Measurements from ENCODE around the gene CDH8. TPM values are rescaled to one million over a fixed set of nuclear protein-coding genes. Genes with fewer than 3 reads are reported as not detected.

Gene CDH8
- total RNA-seq, 2 donors from 2014 or later = not detected

- Histone ChIP-seq H3K27me3 (no peaks in the 10 kb centered on the region), H3K9me3 (no peaks in the 10 kb centered on the region), H3K36me3 (replicated peaks in 1 of 2; ENCODE audit: insufficient read depth in 1 of 2, low read depth in 2 of 2) (no peaks in the 10 kb centered on the region), H3K4me3 (no peak overlapping the region), H3K27ac (no peak overlapping the region), H3K4me1 (no peaks in the 10 kb centered on the region)
- no peak for TF ChIP-seq CTCF (IDR thresholded peaks at IDR 0.05)
- TF ChIP-seq POLR2A (IDR thresholded peaks at IDR 0.05) = no peak
- no peak for DNase-seq
- intact Hi-C loops (cut with DNase I) = no loop called here
- no peak for ATAC-seq
- WGBS, 2 donors = 33 to 40% methylated on average over 1 of the region's 1 CpG
Observed at GRCh38 chr16:61908426-61908825, 127.8 kb downstream of the CDH8 start.

- WGBS, 2 donors = 39 to 45% methylated on average over 1 of the region's 1 CpG
- no peaks in the 10 kb centered on the region for H3K9me3 ChIP-seq
- H3K36me3 ChIP-seq (replicated peaks in 1 of 2; ENCODE audit: insufficient read depth in 1 of 2, low read depth in 2 of 2) = no peaks in the 10 kb centered on the region
- ATAC-seq (no peak), DNase-seq (no peak)
- TF ChIP-seq POLR2A (IDR thresholded peaks at IDR 0.05) = no peak
- no peak for TF ChIP-seq CTCF (IDR thresholded peaks at IDR 0.05)
- no peak overlapping the region for H3K27ac ChIP-seq
- no peaks in the 10 kb centered on the region for H3K27me3 ChIP-seq
- H3K4me3 ChIP-seq = no peak overlapping the region
- H3K4me1 ChIP-seq = no peaks in the 10 kb centered on the region
- intact Hi-C loops (cut with DNase I) = no loop called here
Observed at GRCh38 chr16:61901689-61902088, 134.5 kb downstream of the CDH8 start.

- DNase-seq (no peak), ATAC-seq (no peak)
- Histone ChIP-seq H3K27me3 (no peaks in the 10 kb centered on the region), H3K27ac (no peak overlapping the region), H3K9me3 (no peaks in the 10 kb centered on the region), H3K4me1 (no peaks in the 10 kb centered on the region), H3K4me3 (no peak overlapping the region), H3K36me3 (replicated peaks in 1 of 2; ENCODE audit: insufficient read depth in 1 of 2, low read depth in 2 of 2) (no peaks in the 10 kb centered on the region)
- 38 to 67% methylated on average over 1 of the region's 1 CpG for WGBS, 2 donors
- intact Hi-C loops (cut with DNase I) = no loop called here
- TF ChIP-seq POLR2A (IDR thresholded peaks at IDR 0.05) = no peak
- TF ChIP-seq CTCF (IDR thresholded peaks at IDR 0.05) = no peak
Observed at GRCh38 chr16:61900482-61900881, 135.8 kb downstream of the CDH8 start.

GRCh38 chr16:61897657-61898056, 138.6 kb downstream of the CDH8 start:
- H3K36me3 ChIP-seq (replicated peaks in 1 of 2; ENCODE audit: insufficient read depth in 1 of 2, low read depth in 2 of 2) = no peaks in the 10 kb centered on the region
- intact Hi-C loops (cut with DNase I) = no loop called here
- H3K27ac ChIP-seq = no peak overlapping the region
- no peaks in the 10 kb centered on the region for H3K9me3 ChIP-seq
- no peaks in the 10 kb centered on the region for H3K4me1 ChIP-seq
- ATAC-seq (no peak), DNase-seq (no peak)
- no peaks in the 10 kb centered on the region for H3K27me3 ChIP-seq
- TF ChIP-seq POLR2A (IDR thresholded peaks at IDR 0.05) (no peak), CTCF (IDR thresholded peaks at IDR 0.05) (no peak)
- H3K4me3 ChIP-seq = no peak overlapping the region
- 61 to 75% methylated on average over 3 of the region's 3 CpGs for WGBS, 2 donors

GRCh38 chr16:61892531-61892930, 143.7 kb downstream of the CDH8 start:
- no peak overlapping the region for H3K4me3 ChIP-seq
- H3K9me3 ChIP-seq = no peaks in the 10 kb centered on the region
- ATAC-seq = no peak
- no peak for DNase-seq
- H3K27ac ChIP-seq = no peak overlapping the region
- 46 to 51% methylated on average over 2 of the region's 2 CpGs for WGBS, 2 donors
- intact Hi-C loops (cut with DNase I) = no loop called here
- H3K27me3 ChIP-seq = no peaks in the 10 kb centered on the region
- TF ChIP-seq POLR2A (IDR thresholded peaks at IDR 0.05) (no peak), CTCF (IDR thresholded peaks at IDR 0.05) (no peak)
- no peaks in the 10 kb centered on the region for H3K36me3 ChIP-seq (replicated peaks in 1 of 2; ENCODE audit: insufficient read depth in 1 of 2, low read depth in 2 of 2)
- no peaks in the 10 kb centered on the region for H3K4me1 ChIP-seq

All from body of pancreas (tissue), 4 donors.